HG02610 (cell line): ENCODE results near the gene POLA2.
"Not testable (repeated sequence)": the region's sequence is repeated elsewhere in the genome, so short reads cannot be mapped to it uniquely, and the experiment has no call there.

Experiments used
- ATAC-seq: cut with Tn5 transposase; IDR thresholded peaks from one replicate; pipeline ENCODE4 v1.9.1; 2021; ENCODE audit warnings: mild to moderate bottlenecking, moderate library complexity; ENCODE audit not compliant: unreplicated experiment

POLA2 gene

GRCh38 chr11:65329478-65329877, 67.7 kb downstream of the POLA2 start:
- ATAC-seq = no peak

- no peak for ATAC-seq
Measured at GRCh38 chr11:65329944-65330403, 68.2 kb downstream of the POLA2 start.

- no peak for ATAC-seq
Measured at GRCh38 chr11:65330544-65330943, 68.8 kb downstream of the POLA2 start.

- not testable (repeated sequence) for ATAC-seq
Measured at GRCh38 chr11:65332591-65332990, 70.8 kb downstream of the POLA2 start.

- ATAC-seq = no peak
Measured at GRCh38 chr11:65334696-65335295, 73.0 kb downstream of the POLA2 start.

- ATAC-seq = no peak
Measured at GRCh38 chr11:65338676-65339075, 76.9 kb downstream of the POLA2 start.

GRCh38 chr11:65340226-65340625, 78.5 kb downstream of the POLA2 start:
- no peak for ATAC-seq

- ATAC-seq = no peak
Measured at GRCh38 chr11:65341856-65342255, 80.1 kb downstream of the POLA2 start.
